GM21619 (cell line): ENCODE results near the gene TLE3.
A peak's percentile ranks its signal among the peaks of the same experiment; 100 is the strongest.

ENCODE experiments used
- ATAC-seq: cut with Tn5 transposase; IDR thresholded peaks from one replicate; pipeline ENCODE4 v1.9.1; 2021; ENCODE audit not compliant: unreplicated experiment

TLE3 gene

GRCh38 chr15:70086636-70087035 lies 11.1 kb downstream of the TLE3 start:
- no peak for ATAC-seq

- no peak for ATAC-seq
These were observed 13.3 kb downstream of the TLE3 start for GRCh38 chr15:70084461-70084860.

- peak; percentile 59 for ATAC-seq
These were observed 13.8 kb downstream of the TLE3 start for GRCh38 chr15:70083946-70084345.

- no peak for ATAC-seq
These were observed 14.3 kb downstream of the TLE3 start for GRCh38 chr15:70083418-70083817.

- ATAC-seq = no peak
These were observed 15.3 kb downstream of the TLE3 start for GRCh38 chr15:70082281-70082900.

GRCh38 chr15:70081612-70082011 lies 16.1 kb downstream of the TLE3 start:
- no peak for ATAC-seq

GRCh38 chr15:70080347-70080746 lies 17.4 kb downstream of the TLE3 start:
- no peak for ATAC-seq

GRCh38 chr15:70079888-70080287 lies 17.8 kb downstream of the TLE3 start:
- ATAC-seq = no peak

GRCh38 chr15:70078578-70079417 lies 18.9 kb downstream of the TLE3 start:
- ATAC-seq = no peak

- ATAC-seq = no peak
These were observed 20.2 kb downstream of the TLE3 start for GRCh38 chr15:70077188-70078147.

- ATAC-seq = no peak
These were observed 23.3 kb downstream of the TLE3 start for GRCh38 chr15:70074380-70074779.

GRCh38 chr15:70072479-70072878 lies 25.2 kb downstream of the TLE3 start:
- ATAC-seq = no peak

GRCh38 chr15:70071799-70072198 lies 25.9 kb downstream of the TLE3 start:
- no peak for ATAC-seq

- ATAC-seq = no peak
These were observed 28.0 kb downstream of the TLE3 start for GRCh38 chr15:70069716-70070115.

- ATAC-seq = no peak
These were observed 28.7 kb downstream of the TLE3 start for GRCh38 chr15:70068783-70069565.

GRCh38 chr15:70067681-70068080 lies 30.0 kb downstream of the TLE3 start:
- ATAC-seq = no peak

- no peak for ATAC-seq
These were observed 30.7 kb downstream of the TLE3 start for GRCh38 chr15:70067011-70067410.

GRCh38 chr15:70066447-70066846 lies 31.3 kb downstream of the TLE3 start:
- no peak for ATAC-seq

- ATAC-seq = no peak
These were observed 31.7 kb downstream of the TLE3 start for GRCh38 chr15:70066004-70066403.

- ATAC-seq = no peak
These were observed 32.6 kb downstream of the TLE3 start for GRCh38 chr15:70065006-70065722.
